Ishikawa (cell line): ENCODE results near the gene ARHGAP45.

ENCODE experiments used
- EGR1 ChIP-seq: IDR thresholded peaks from 2 replicates; pipeline ENCODE4 v1.6.1; 2012
- MAX ChIP-seq: IDR thresholded peaks from 2 replicates; pipeline ENCODE4 v1.6.1; 2012
- REST ChIP-seq: IDR thresholded peaks from 2 replicates; pipeline ENCODE4 v1.6.1; 2012; ENCODE audit warnings: low read depth, mild to moderate bottlenecking
- USF1 ChIP-seq: IDR thresholded peaks from 2 replicates; pipeline ENCODE4 v1.6.1; 2012
- YY1 ChIP-seq: IDR thresholded peaks from 2 replicates; pipeline ENCODE4 v1.6.1; 2012; ENCODE audit warnings: low read depth
- ZBTB7A ChIP-seq: IDR thresholded peaks from 2 replicates; pipeline ENCODE4 v1.6.1; 2012; ENCODE audit warnings: low read depth

GRCh38 chr19:1105008-1105872 lies 38.3 kb downstream of the ARHGAP45 start:
- TF ChIP-seq MAX: 0 out of 2 replicates have a peak, but pooled peaks have one; percentile 17
- no peak for TF ChIP-seq USF1
- TF ChIP-seq EGR1: no peak
- no peak for TF ChIP-seq YY1
- TF ChIP-seq ZBTB7A: no peak
- no peak for TF ChIP-seq REST
